Retina (tissue), 1 donor: Measurements from ENCODE around the gene VTI1B.
"Not testable (repeated sequence)": the region's sequence is repeated elsewhere in the genome, so short reads cannot be mapped to it uniquely, and the experiment has no call there.

Experiments
- DNase-seq: peaks from one replicate; pipeline ENCODE4 v3.0.0-alpha.2; 2016

Gene VTI1B

GRCh38 chr14:67674480-67675218 lies at the start of gene VTI1B:
Gene VTI1B (minus strand): TSS chr14:67674632. CDS start chr14:67674489, 143 bp downstream.
- peak; percentile 100 for DNase-seq

GRCh38 chr14:67722293-67722692 lies 47.9 kb upstream of the VTI1B start:
- peak; percentile 18 for DNase-seq

DNA sequence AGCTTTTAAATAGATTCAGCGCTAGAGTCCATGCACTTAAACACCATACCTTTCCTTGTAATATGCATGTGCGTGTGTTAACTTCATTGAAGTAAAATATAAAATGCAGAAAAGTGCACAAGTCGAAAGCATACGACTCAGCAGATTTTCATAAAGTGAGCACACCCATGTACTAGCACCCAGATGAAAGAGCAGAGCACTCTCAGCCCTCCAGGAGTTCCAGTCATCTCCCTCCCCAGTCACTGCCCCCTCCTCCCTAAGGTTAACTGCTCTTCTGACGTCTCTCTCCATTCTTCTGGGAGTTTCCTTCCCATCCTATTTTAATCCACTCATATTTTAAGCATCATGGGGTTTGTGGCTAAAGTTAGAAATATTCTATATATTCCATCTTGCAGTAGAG lies 47.4 kb upstream of the VTI1B start:
- no peak for DNase-seq

- no peak for DNase-seq
These were observed 45.4 kb upstream of the VTI1B start for GRCh38 chr14:67719866-67720265.

- not testable (repeated sequence) for DNase-seq
These were observed 45.0 kb upstream of the VTI1B start for GRCh38 chr14:67719385-67719784.

- DNase-seq: no peak
These were observed 43.8 kb upstream of the VTI1B start for GRCh38 chr14:67718265-67718664.

DNA sequence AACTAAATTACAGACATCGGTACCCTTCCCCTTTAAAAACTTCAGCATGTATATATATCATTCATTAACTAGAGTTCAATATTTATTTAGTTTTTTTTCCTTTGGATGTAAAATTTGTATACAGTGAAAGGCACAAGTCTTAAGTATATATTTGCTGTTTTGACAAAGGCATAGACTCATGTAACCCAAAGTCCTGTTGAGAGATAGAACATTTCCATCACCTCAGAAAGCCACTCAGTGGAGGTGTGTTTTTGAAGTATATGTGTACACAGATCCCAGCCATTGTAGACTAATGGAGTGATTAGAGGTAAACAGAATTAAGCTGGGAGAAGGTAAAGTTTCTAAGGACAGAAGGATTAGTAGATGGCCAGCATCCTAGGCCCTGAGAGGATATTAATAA lies 42.6 kb upstream of the VTI1B start:
- DNase-seq: no peak

DNA sequence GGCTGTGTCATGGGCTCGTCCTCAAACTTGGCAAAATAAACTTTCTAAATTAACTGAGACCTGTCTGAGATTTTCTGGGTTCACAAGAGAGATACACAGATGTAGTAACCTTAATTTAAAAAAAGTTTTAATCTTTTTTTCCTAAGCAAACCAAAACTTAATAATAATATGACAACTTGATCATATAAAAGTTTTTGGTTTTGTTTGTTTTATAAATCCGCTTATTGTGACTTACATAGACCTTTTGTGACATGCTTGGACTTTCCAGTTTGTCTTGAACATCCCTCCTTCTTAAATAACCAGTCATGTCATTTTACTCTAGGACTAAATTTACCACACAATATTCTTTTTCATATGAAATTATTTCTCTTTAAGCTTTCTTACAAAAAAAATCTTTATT lies 35.8 kb upstream of the VTI1B start:
- no peak for DNase-seq

GRCh38 chr14:67709796-67710195 lies 35.4 kb upstream of the VTI1B start:
- DNase-seq: not testable (repeated sequence)

- DNase-seq: not testable (repeated sequence)
These were observed 34.9 kb upstream of the VTI1B start for GRCh38 chr14:67709346-67709745.

DNA sequence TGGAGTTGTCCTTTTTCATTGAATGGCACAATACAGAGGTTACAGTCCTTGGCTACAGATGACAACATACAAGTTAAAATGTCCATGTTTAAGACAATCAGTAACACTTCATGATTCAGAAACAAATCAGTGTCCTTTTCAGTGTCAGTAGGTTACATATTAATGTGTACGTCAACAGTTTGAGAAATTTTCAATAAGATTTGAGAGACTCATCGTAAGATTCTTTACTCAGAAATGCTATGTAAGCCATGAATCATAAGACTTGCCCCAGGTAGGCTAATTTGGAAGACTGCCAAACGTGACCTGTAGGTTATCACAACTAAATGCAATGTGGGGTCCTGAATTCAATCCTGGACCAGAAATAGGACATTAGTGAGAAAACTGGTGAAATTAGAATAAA lies 30.8 kb upstream of the VTI1B start:
- DNase-seq: no peak

- peak; percentile 61 for DNase-seq
These were observed 30.2 kb upstream of the VTI1B start for GRCh38 chr14:67704484-67705089.

- DNase-seq: no peak
These were observed 29.6 kb upstream of the VTI1B start for GRCh38 chr14:67703997-67704396.

DNA sequence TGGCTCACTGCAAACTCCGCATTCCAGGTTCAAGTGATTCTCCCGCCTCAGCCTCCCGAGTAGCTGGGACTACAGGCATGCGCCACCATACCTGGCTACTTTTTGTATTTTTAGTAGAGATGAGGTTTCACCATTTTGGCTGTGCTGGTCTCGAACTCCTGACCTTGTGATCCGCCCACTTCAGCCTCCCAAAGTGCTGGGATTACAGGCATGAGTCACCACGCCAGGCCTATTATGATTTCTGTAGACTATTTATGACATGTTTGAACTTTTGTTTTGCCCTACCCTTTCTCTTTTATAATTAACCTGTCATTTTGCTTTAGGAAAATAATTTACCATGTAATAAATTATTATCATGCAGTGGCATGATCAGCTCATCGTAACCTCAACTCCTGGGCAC lies 27.1 kb upstream of the VTI1B start, which contains the start of gene RDH12:
Gene RDH12, plus strand, starts transcription at position 395 of the 400 bp plus-strand sequence. CDS start 20,757 bp downstream, outside the sequence.
- DNase-seq: not testable (repeated sequence)

DNA sequence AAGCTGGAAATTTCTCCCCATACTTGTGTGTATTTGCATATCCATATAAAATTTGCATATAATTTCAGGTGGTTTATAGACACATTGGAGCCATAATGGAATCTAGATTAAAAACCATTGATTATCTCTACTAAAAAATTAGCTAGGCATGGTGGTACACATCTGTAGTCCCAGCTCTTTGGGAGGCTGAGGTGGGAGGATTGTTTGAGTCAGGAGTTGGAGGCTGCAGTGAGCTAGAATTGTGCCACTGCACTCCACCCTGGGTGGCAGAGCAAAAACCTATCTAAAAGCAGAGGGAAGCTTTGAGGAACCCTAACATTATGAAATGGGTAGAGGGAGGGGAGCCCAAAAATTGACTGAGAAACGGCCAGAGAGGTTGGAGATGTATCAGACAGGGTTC lies 23.7 kb upstream of the VTI1B start:
- no peak for DNase-seq

DNA sequence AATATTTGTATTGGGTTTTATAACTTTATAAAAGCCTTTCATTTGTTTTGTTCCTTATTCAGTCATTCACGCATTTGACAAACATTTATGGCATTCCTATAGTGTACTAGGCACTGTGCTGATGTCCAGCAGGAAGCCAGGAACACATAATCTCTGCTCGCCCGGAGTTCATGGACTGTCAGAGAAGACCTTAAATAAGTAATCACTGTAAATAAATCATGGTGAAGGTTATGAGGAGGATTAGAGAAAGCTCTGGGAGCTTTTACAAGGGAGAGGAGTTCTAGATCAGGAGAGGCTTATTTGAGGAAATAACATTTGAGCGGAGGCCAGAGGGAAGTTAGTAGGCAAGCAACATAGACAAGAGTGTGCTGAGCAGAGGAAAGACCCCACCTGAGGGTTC lies 22.6 kb upstream of the VTI1B start:
- no peak for DNase-seq

DNA sequence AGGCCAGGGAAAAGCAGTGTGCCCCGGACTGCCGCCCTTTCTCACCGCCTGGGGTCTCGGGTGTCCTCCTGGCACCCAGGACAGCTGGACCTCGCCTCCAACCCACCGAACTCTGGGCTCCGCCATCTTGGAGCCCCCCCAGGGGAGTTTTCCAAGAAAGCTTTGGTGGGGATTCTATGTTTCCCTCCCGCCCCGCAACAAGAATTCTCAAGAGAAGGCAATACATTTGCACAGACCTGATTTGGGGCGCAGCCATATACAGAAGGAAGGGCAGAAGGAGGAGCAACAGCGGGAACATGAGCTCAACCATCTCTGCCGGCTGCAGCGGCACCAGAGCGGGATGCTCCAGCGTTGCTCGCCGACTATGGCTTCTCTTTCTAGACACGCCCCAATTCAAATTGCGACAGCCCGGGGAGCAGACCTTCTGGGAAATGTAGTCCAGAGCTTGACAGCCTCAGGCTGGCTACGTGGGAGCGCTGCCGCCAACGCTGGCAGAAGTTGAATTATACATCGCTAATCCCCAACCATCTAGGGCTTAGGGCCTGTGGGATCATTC lies 21.0 kb upstream of the VTI1B start, which contains the start of gene RDH11:
Gene RDH11, minus strand, starts transcription at position 371 of the 556 bp plus-strand sequence. Its CDS starts 61 bp downstream, at position 310.
- peak; percentile 94 for DNase-seq

DNA sequence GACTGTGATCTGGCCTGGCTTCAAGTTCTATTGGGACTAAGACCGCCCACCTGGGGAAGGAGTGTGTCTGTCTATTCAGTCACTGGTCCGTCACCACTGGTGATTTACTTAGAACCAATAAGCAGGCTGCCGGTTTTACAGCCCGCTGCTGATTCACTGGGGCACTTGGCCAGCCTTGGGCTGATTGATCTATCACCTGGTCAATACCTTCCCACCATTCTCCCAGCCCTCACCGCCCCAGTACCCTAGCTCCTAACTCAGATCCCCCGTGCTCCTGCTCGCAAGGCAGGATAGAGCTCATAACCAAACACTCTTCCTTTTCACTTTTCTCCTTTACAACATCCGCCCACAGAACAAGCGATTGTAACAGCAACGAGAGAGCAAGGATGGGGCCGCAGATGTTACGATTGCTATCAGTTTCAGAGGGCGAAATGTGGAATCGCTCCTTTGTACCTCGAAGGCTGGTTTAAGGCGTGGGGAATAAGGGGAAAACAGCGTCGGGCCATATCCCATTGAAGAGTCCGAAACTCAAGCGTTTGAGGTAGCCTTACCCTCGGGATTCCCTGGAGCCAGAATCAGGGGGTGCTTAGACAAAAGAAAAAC lies 20.5 kb upstream of the VTI1B start:
- no peak for DNase-seq

GRCh38 chr14:67690011-67690410 lies 15.6 kb upstream of the VTI1B start:
- no peak for DNase-seq

DNA sequence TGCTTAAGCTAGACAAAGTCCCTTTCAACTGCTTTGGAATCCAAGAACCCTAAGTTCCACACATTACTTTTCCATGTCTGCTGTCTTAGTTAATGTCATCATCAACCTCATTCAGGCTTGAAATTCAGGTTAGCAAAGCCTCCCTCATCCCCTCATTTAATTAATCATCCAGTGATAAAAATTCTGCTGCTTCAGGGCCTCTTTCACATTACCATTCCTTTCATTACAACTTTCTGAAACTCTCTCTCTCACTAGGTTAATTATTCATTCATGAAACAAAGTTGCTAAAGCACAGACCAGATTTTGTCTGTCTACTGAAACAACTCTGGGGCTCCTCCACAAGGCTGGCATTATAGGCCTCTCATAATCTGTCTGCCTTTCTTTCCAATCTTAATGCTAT lies 9.4 kb upstream of the VTI1B start:
- no peak for DNase-seq

GRCh38 chr14:67680941-67681340 lies 6.5 kb upstream of the VTI1B start:
- DNase-seq: no peak

GRCh38 chr14:67680121-67680602 lies 5.7 kb upstream of the VTI1B start:
- DNase-seq: no peak

GRCh38 chr14:67679006-67679405 lies 4.6 kb upstream of the VTI1B start:
- no peak for DNase-seq

- no peak for DNase-seq
These were observed 769 bp upstream of the VTI1B start for GRCh38 chr14:67675219-67675582.
